Activated CD4-positive, alpha-beta T cell treated with anti-CD3 and anti-CD28 coated beads, Interleukin-2, amount 50 U/mL, for 1 hour (primary cell): ENCODE measurements around the gene LGALS4.
"Not testable (repeated sequence)": the region's sequence is repeated elsewhere in the genome, so short reads cannot be mapped to it uniquely, and the experiment has no call there.

Experiments used
- DNase-seq: peaks from one replicate; pipeline ENCODE4 v3.0.0-alpha.2; 2020

Gene LGALS4

DNA sequence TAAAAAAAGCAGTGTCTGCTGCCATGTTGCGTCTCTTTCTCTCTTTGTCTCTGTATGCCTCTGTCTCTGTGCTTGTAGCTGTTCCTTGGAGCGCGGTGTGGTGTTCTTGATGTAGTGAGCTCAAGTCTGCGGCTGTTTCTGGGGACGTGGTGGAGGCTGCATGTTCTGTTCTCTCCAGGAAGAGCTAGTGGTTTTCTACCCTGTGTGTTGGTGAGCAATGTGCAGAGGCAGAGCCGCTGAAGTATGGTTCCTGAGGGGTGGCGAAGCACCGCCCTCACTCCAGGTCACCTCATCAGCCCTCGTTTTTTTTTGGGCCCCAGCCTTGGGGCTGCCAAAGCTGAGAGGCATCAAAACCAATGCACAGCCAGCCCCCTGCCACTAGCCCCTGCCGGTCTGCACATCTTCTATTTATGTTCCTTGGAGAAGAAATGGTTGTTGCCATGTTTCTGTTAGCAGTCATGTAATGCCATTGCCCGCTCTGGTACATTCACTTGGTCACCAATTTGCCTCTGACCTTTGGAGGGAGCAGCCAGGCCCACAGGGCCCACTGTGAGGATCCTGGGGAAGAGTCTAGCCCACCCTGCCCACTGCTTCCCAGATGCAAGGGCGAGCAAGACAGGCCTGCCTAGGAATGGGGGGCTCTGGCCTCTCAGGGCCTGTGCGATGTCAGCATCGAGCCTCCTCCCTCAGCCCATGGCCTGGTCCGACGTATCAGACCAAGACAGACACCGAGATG lies 29.9 kb upstream of the LGALS4 start:
- peak; percentile 63 for DNase-seq

DNA sequence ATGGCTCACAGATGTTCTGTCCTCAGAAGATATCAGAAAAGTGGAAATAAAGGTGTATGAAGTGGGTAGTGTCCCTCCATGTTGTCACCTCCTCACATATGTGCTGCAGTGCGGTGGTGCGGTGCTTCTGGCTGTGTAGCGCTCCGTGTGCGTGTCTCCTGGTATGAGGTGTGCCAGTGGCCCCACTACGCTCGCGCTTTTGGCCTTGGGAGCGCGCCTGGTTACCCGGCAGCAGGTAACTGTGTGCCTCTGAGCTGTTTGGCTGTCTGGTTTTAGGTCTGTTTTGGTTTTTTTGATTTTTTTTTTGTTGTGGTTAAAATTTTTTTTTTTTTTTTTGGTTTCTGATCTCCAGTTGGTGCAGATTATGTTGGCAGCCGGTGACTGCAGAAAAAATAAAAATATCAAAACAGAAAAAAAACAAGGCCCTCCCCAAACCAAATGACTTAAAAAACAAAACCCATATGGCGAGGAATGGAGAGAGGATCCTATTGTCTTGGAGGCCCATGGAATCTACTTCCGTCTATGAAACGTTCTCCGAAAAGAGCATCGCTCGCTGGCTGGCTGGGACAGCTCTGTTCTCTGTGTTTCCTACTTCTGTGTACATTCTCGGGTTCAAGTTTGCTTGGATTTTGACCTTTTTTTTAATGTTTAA lies 29.2 kb upstream of the LGALS4 start:
- DNase-seq, result peak; percentile 70

DNA sequence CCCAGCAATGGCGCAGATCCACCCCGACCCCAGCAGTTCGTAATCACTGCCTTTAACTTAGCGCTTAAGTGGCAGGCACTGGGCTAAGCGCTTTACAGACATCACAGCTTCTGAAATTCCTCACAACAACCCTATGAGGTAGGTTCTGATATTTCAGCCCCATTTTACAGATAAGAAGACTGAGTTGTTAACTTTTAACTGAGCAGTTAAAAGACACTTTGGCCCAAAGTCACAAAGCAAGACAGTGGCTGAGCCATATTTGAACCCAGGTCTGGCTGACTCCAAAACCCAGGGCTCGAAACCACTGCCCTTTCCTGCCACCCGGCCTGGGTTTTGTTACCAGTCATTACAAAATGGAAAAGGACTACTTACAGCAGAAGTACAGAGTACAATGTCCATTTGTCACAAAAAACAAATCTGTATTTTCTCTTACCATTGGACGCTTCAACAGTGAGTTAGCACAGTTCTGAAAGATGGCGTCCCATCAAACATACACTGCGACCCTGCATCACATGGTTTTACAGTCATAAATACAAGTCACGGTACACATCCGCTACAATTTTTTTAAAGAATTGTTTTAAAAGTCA lies 28.5 kb upstream of the LGALS4 start:
- no peak for DNase-seq

DNA sequence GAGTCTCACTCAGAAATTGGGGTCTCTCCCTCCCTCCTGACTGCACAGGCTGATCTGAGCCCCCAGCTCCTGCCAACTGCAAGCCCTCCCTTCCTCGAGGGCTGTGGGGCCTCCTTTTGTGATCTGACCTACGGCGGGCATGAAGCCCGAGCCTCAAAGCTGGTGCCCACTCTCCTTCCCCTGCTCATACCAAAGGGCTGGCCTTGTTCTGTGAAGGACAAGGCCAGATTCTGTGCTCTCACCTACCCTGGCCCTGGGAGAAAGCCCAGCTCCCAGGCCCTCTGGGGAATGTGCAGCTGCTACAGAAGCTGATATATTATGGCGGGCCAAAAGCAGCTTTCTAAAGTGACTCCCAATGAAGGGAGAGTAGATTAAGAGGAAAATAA lies 27.8 kb upstream of the LGALS4 start:
- no peak for DNase-seq

DNA sequence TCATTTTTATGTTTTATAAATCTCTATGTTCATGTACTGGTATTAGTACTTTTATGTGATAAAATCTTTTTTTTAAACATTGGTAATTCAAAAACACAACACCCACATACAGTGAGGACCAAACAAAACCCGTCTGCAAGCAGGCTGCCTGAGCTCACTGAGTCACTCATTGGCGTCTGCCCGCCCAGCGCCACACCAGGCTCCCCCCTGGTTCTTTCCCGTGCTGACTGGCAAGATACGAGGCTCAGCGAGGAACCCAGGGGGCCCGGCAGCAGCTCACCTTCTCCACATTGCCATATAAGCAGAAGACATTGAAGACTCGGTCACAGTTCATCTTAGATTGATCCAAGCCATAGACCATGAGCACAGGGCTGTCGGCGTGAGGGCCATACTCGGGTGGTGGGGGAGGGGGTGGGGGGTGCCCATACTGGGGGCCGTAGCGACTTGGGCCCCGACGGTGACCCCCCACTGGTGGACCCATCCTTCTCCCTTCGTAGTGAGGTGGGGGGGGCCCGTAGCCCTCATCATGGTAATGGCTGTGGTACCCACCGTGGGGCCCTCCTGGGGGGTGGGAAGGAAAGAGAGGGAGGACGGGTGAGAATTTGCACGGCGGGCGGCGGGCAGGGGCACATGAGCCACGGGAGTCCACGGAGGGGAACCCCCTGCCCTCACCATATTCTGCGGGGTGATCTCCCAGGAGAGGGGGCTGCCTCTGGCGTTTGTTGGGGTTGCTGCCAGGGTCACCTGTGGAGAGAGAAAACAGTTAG lies 27.3 kb upstream of the LGALS4 start:
- no peak for DNase-seq

DNA sequence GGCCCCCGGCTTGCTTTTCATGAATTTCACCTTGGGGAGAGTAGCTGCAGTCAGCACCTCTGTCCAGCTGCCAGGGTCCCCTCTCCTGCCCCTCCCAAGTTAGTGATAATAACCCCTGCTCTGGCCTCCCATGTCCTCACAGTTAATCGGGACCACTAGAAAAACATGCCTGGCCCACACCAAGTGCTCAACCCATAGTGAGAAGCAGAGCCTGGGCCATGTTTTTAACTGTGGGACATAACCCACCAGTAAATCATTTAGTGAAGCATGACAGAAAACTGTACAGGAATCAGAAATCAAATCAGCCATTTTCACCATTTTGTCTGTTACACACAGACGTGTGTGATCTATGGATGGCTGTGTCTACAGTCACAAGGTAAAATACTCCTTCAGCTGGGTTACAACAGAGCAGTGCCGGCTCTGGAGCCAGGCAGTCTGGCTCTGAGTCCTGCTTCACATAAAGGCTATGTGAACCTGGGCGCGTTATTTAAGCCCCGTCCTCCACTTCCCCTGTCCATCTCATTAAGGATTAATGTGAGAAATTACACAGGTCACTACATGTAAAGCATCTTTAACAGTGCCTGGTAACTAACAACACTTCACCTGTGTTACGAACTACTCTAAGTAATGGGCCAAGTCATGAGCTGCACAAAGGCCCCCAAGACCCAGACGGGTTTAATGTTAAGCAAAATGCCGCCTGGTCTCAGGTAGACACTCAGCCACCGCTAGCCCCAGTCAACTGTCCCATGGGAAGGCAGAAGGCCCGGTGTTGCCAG lies 26.4 kb upstream of the LGALS4 start:
- no peak for DNase-seq

DNA sequence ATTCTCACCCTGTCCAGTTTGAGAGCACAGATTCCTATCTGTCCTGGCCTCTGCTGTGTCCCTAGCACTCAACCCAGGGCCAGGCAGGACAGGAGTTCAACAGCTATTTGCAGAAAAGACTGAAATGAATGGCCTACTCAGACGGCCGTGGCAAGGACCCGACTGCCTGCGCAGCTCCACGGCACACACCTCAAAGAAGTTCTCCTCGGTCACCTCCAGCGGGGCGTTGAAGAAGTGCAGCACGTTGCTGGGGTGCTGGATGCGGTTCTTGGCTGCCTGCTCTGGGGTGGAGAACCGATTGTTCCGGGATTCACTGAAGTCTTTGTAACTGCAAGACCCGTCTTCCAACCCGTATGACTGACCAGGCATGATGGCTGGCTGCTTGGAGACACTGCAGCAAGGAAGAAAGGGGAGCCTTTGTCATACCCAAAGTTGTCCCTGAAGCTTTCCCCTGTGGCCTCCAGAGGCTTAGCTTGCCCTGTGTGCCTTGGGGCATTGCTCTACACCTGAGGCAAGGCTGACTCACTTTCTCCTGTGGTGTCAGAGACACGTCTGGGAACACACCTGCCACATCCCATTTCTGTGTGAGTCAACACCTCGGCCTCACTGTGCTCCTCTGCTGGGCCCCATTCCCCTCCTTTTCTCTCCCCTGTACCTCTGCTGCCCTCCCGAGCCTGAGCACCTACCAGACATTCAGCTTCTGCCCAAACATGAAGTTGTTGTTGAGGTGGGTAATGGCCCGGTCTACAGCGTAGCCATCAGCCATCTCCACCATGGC lies 25.7 kb upstream of the LGALS4 start:
- DNase-seq, result no peak

DNA sequence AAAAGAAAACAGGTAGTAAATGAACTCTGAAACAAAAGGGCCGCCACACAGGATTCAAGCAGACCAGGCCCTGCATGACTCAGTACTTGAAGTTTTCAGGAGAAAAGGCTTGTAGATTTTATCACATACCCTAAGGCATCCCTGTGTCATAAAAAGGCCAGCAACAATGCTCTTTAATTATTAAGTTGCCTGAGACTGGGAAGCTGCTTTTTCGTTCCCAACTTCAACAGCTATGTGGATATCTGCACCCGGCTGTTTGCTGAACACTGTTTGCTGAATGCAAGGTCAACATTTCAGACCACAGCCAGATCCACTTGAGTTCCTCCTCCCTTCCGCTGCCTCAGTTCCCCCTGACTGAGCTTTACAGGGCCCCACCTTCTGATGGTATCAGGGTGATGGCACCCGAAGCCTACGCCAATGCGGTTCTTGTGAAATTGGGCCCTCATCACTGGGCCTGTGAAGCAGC lies 24.9 kb upstream of the LGALS4 start:
- no peak for DNase-seq

DNA sequence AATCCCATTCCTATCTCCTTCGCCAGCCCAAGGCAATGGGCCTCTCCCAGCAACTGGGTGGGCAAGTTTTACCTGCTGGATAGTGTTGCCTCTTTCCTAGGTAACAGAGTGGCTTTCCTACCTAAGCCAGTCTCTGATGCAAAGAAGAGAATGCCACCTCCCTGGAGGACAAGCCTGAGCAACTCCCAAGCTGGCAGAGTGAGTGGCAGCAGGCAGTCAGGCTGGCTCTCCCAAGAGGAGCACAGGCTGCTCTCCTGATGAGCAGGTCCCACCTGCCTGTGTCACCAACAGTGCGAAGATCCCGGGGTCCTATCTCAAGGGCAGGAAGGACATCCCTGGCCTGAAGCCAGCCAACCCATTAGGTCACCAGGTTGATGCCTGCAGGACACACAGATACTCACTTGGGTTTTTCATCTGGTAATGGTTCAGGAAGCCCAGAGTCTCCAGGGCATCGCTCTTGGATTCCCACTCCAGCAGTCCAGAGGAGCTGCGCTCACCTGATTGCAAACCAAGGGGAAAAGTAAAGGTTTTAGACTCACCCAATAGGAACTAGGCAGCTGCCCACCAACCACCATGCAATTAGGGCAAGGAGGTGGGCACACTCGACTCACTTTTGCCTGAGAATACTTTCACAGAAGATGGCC lies 24.4 kb upstream of the LGALS4 start:
- no peak for DNase-seq

DNA sequence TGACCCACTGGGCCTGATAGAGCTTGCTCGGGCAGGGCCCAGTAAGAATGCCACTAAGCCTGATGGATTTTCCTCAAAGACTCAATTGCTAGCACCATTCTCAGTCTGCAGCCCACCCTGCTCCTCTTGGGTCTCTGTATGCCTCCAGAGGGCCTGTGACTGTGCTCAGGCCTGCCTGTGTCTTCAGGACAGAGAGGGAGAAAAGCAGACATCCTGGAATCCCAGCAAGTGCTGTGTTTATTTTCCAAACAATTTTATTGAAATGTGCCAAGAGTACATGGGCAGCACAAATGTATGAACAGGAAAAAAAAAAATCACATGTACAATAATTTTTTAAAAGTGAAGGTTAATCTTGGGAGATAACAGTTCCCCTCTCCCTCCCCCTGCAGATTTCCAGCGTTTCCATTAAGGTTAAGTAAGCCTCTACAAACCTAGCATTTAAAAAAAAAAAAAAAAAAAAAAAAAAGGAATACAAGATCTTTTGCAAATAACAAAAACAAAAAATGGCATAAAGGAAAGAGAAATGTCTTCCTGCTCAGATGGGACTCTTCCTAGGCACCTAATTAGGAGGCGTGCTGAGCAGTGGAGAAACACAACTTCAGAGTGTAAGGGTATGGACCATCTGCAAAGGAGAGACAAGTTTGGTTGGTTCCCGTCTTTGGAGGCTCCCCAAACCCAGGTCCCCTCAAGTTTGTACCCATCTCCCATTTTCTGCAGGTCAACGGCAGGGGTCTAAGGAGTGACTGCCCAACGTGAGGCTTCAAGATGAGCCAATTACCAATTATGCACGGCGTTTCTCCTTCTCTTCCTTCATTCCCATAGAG lies 23.6 kb upstream of the LGALS4 start:
- DNase-seq, result no peak

DNA sequence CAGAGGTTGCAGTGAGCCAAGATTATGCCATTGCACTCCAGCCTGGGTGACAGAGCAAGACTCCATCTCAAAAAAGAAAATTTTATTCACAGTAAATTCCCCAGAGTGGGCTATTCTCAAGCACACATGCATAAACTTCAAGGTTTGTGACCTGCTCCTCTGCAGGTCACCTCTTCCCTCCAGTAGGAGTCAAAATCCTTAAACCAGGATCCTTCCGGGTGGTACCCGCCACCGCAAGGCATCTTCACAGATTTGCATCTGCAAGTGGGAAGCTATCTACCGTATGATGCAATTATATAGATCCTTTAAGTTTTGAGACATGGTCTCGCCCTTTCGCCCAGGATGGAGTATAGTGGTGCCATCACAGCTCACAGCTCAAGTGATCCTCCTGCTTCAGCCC lies 21.8 kb upstream of the LGALS4 start:
- no peak for DNase-seq

DNA sequence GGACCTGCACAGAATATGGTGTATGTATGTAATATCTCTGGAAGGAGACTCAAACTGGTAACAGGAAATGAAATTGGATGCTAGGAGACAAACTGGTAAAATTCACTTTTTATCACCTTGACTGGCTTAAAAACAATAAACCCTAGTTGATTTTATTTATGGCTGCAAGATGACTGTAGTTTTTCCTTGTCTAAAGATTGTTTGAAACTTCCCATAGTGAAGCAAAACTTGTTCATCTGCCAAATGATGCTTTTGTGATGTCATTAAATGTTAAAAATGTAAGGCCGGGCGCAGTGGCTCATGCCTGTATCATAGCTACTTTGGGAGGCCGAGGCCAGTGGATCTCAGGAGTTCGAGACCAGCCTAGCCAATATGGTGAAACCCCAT lies 21.4 kb upstream of the LGALS4 start:
- no peak for DNase-seq

DNA sequence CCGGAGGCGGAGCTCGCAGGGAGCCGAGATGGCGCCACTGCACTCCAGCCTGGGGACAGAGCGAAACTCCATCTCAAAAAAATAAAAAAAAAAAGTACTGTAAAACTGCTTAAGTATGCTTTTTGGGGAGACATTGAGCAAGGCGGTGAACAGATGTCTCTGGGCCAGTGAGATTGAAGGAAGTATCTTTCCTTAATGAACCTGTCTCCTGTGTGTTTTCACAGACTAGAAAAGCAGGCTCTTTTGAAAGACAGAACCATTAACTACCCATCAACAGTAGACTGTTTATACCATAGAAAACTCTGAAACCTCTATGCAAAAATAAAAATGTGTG lies 20.3 kb upstream of the LGALS4 start:
- DNase-seq, result no peak

DNA sequence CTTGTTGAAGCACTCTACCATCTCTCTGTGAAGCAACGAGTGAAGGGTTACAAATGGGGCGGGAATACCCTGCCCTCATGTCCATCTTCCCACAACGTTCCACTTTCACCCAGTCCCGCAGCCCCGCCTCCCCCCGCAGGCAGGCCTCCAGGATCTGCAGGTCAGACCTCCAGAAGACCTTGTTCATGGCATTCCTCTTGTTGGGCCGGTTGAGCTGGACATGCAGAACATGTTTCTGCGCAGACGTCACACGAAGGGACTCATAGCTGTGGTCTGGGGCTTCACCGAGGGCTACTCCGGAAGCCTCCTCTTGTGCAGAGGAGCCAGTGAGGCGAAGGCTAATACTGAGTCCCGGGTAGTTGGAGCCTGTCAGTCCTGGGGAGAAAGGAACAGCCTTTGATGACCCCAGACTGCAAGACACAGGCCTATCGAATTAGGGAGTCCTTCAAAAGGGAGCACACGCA lies 18.4 kb upstream of the LGALS4 start:
- DNase-seq, result no peak

DNA sequence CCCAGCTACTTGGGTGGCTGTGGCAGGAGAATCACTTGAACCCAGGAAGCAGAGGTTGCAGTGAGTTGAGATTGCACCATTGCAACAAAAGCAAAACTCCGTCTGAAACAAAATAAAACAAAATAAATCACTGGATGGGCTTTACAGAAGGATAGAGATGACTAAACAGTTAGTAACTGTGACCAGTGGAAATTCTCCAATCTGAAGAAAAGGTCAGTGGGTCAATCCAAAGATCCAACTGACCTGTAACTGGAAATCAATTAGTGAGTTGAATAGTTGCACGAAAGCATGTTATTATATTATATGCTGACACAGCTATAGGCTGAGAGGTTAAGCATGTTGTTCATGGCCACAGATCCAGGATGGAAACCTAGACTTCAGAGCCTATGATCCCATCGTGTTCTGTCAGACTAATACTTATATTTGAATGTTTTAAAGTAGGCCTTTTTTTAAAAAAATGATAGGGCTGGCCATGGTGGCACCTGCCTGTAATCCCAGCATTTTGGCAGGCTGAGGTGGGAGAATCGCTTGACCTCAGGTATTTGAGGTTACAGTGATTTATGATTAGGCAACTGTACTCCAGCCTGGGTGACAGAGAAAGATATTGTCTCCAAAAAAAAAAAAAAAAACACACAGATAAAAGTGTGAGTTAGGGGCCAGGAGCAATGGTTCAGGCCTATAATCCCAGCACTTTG lies 17.4 kb upstream of the LGALS4 start:
- DNase-seq, result no peak

DNA sequence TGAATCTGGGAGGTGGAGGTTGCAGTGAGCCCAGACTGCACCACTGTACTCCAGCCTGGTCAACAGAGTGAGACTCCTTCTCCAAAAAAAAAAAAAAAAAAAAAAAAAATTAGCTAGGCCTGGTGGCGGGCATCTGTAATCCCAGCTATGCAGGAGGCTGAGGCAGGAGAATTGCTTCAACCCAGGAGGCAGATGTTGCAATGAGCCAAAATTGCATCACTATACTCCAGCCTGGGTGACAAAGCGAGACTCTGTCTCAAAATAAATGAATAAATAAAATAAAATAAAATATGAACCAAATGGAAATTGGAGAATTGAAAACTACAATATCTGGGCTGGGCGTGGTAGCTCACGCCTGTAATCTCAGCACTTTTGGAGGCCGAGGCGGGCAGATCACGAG lies 16.5 kb upstream of the LGALS4 start:
- not testable (repeated sequence) for DNase-seq

DNA sequence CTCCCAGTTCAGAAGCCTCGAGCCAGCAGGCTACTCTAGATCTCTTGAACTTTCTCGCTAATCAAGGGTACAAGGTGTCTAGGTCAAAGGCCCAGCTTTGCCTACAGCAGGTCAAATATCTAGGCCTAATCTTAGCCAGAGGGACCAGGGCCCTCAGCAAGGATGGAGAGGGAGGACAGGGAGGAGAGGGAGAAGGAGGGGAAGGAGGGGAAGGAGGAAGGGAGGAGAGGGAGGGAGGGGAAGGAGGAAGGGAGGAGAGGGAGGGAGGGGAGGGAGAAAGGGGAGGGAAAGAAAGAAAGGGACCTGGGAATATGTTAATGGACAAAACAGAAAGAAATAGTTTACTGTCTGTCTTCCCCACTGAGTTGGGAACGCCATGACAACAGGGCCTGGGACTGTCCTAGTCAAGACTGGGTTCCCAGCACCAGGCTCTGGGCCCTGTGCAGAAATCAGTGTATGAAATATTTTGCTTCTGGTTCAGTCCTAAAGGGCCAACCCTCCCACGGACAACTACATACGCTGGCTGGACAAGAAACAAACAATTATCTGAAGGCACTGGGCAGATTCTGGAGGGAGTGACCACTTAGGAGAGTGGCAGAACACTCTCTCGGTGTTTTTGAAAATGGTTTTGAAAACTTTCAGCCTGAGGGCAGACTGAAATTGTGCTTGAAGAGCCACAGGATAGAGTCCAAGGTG lies 14.3 kb upstream of the LGALS4 start:
- no peak for DNase-seq

DNA sequence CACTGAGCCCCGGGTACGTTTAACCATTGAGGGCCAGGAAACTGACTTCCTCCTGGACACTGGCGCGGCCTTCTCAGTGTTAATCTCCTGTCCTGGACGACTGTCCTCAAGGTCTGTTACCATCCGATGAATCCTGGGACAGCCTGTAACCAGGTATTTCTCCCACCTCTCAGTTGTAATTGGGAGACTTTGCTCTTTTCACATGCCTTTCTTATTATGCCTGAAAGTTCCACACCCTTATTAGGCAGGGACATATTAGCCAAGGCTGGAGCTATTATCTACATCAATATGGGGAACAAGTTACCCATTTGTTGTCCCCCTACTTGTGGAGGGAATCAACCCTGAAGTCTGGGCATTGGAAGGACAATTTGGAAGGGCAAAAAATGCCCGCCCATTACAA lies 13.2 kb upstream of the LGALS4 start:
- DNase-seq, result not testable (repeated sequence)

DNA sequence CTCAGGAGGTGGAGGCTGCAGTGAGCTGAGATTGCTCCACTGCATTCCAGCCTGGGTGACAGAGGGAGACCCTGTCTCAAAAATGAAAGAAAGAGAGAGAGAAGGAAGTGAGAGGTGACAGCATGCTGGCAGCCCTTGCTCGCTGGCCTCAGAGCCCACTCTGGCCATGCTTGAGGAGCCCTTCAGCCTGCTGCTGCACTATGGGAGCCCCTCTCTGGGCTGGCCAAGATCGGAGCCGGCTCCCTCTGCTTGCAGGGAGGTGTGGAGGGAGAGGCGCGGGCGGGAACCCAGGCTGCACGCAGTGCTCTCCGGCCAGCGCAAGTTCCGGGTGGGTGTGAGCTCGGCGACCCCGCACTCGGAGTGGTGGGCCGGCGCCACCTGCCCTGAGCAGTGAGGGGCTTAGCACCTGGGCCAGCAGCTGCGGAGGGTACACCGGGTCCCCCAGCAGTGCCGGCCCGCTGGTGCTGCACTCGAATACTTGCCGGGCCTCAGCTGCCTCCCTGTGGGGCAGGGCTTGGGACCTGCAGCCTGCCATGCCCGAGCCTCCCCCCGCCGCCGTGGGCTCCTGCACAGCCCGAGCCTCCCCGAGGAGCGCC lies 8.6 kb upstream of the LGALS4 start:
- DNase-seq, result not testable (repeated sequence)
